Smooth muscle cell (in vitro differentiated cells): ENCODE measurements around the gene TBC1D21. TPM values are rescaled to one million over a fixed set of nuclear protein-coding genes. Genes with fewer than 3 reads are reported as not detected.

ENCODE experiments used
- DNase-seq: peaks from one replicate; lab custom pipeline; 2025; ENCODE audit not compliant: unreplicated experiment; lab: John Stamatoyannopoulos, UW
- H2AFZ ChIP-seq: fragments of 200-600 bp; sonication (generic); 2 replicates; pipeline ENCODE4 v1.6.0; 2016; ENCODE audit warnings: antibody characterized with exemption, low read depth, mild to moderate bottlenecking
- H3F3A ChIP-seq: fragments of 200-600 bp; sonication (generic); 2 replicates; pipeline ENCODE4 v1.6.0; 2017; ENCODE audit warnings: antibody characterized with exemption, low read depth
- H3K27ac ChIP-seq: fragments of 200-600 bp; sonication (generic); 2 replicates; pipeline ENCODE4 v1.5.1; 2016; ENCODE audit warnings: low read depth, mild to moderate bottlenecking
- H3K27me3 ChIP-seq: fragments of 200-600 bp; sonication (generic); 2 replicates; pipeline ENCODE4 v1.6.1; 2016; ENCODE audit warnings: low read depth, mild to moderate bottlenecking
- H3K36me3 ChIP-seq: fragments of 200-600 bp; sonication (generic); 2 replicates; pipeline ENCODE4 v1.5.1; 2016; ENCODE audit warnings: low read depth
- H3K4me1 ChIP-seq: fragments of 200-600 bp; sonication (generic); 2 replicates; pipeline ENCODE4 v1.5.1; 2016; ENCODE audit warnings: low read depth
- H3K4me2 ChIP-seq: fragments of 200-600 bp; sonication (generic); 2 replicates; pipeline ENCODE4 v1.6.0; 2016; ENCODE audit warnings: mild to moderate bottlenecking
- H3K4me3 ChIP-seq: fragments of 200-600 bp; sonication (generic); 2 replicates; pipeline ENCODE4 v1.5.1; 2016; ENCODE audit warnings: mild to moderate bottlenecking
- H3K79me2 ChIP-seq: fragments of 200-600 bp; sonication (generic); 2 replicates; pipeline ENCODE4 v1.6.0; 2016; ENCODE audit warnings: low read depth, mild to moderate bottlenecking
- H3K9ac ChIP-seq: fragments of 200-600 bp; sonication (generic); 2 replicates; pipeline ENCODE4 v1.6.0; 2016; ENCODE audit warnings: low read depth
- H3K9me3 ChIP-seq: fragments of 200-600 bp; sonication (generic); replicated peaks from 2 replicates; pipeline ENCODE4 v1.5.1; 2016; ENCODE audit warnings: low read depth
- H4K20me1 ChIP-seq: fragments of 200-600 bp; sonication (generic); 2 replicates; pipeline ENCODE4 v1.6.0; 2016; ENCODE audit warnings: low read depth
- CTCF ChIP-seq: fragments of 200-600 bp; sonication (generic); IDR thresholded peaks from 2 replicates; pipeline ENCODE4 v1.5.1; 2017; ENCODE audit warnings: borderline replicate concordance, mild to moderate bottlenecking, antibody characterized with exemption; ENCODE audit not compliant: insufficient read depth, poor library complexity, severe bottlenecking
- WGBS: methylation state at CpG from one replicate; pipeline ENCODE4 v1.1.7; 2016; ENCODE audit warnings: low lambda C conversion rate; 5-methylcytosine and 5-hydroxymethylcytosine counted together
- polyA plus RNA-seq: library from polyadenylated mRNA; unstranded; fragments of >200 nt; fragmentation: Nextera tagmentation; extraction: Ambion mirVana; gene quantifications from 2 replicates; pipeline ENCODE4 v1.2.1, GENCODE V29; 2016
- total RNA-seq: library from RNA; depleted of rRNA; stranded (reverse); fragments of >200 nt; gene quantifications from 2 replicates; pipeline ENCODE4 v1.2.3, GENCODE V29; 2014

The TBC1D21 gene
- total and polyA plus RNA-seq, 2 experiments from 2014 or later: not detected

GRCh38 chr15:73881579-73882320 is 8.4 kb downstream of the TBC1D21 start:
- Histone ChIP-seq H3K4me3 (no peak overlapping the region), H3K36me3 (no peaks in the 10 kb centered on the region), H3K27ac (no peak overlapping the region), H3F3A (no peaks in the 10 kb centered on the region), H3K9me3 (no peaks in the 10 kb centered on the region), H3K79me2 (no peaks in the 10 kb centered on the region), H3K4me1 (no peaks in the 10 kb centered on the region), H3K9ac (no peak overlapping the region), H3K4me2 (no peak overlapping the region), H4K20me1 (no peaks in the 10 kb centered on the region), H3K27me3 (no peaks in the 10 kb centered on the region), H2AFZ (no peak overlapping the region)
- no peak for TF ChIP-seq CTCF
- no peak for DNase-seq
- 89% methylated on average over 11 of the region's 12 CpGs for WGBS

- WGBS: 85% methylated on average over 10 of the region's 10 CpGs
- H3K4me2 ChIP-seq: no peak overlapping the region
- H3F3A ChIP-seq: no peaks in the 10 kb centered on the region
- no peak overlapping the region for H3K4me3 ChIP-seq
- H3K9me3 ChIP-seq: no peaks in the 10 kb centered on the region
- no peaks in the 10 kb centered on the region for H3K27me3 ChIP-seq
- no peak overlapping the region for H3K9ac ChIP-seq
- H3K27ac ChIP-seq: no peak overlapping the region
- DNase-seq: no peak
- no peak for TF ChIP-seq CTCF
- no peaks in the 10 kb centered on the region for H3K4me1 ChIP-seq
- no peak overlapping the region for H2AFZ ChIP-seq
- no peaks in the 10 kb centered on the region for H4K20me1 ChIP-seq
- H3K79me2 ChIP-seq: no peaks in the 10 kb centered on the region
- H3K36me3 ChIP-seq: no peaks in the 10 kb centered on the region
These were observed 9.5 kb downstream of the TBC1D21 start for GRCh38 chr15:73882761-73883419.

DNA sequence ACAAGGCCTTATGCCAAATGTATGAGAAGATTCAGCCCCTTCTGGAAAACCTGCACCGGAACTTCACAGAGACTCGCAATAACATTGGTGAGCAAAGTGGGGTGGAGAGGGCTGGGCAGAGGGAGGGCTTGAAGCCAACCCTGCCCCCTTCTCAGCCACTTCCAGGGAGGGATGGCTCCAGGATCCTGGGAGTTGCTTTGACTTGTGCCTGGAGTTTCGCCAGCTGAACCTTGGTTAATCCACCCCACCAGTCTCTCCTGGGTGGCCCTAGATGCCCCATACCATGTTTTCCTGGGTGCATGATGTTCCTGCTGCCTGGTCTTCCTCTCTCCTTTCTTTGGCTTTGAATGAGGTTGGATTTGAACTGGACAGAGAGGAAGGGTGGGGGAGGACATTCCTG is 10.8 kb downstream of the TBC1D21 start:
- no peaks in the 10 kb centered on the region for H3K36me3 ChIP-seq
- H3K4me1 ChIP-seq: no peaks in the 10 kb centered on the region
- no peak for TF ChIP-seq CTCF
- H2AFZ ChIP-seq: no peak overlapping the region
- no peak overlapping the region for H3K4me2 ChIP-seq
- no peak overlapping the region for H3K27ac ChIP-seq
- H3K4me3 ChIP-seq: no peak overlapping the region
- no peak for DNase-seq
- no peaks in the 10 kb centered on the region for H3K9me3 ChIP-seq
- no peaks in the 10 kb centered on the region for H4K20me1 ChIP-seq
- WGBS: 90% methylated on average over 3 of the region's 3 CpGs
- peaks cover 6% of the 10 kb centered on the region for H3K27me3 ChIP-seq
- no peak overlapping the region for H3K9ac ChIP-seq
- H3K79me2 ChIP-seq: no peaks in the 10 kb centered on the region
- H3F3A ChIP-seq: no peaks in the 10 kb centered on the region
